ENCODE measurements around the gene VAPB.

DNA sequence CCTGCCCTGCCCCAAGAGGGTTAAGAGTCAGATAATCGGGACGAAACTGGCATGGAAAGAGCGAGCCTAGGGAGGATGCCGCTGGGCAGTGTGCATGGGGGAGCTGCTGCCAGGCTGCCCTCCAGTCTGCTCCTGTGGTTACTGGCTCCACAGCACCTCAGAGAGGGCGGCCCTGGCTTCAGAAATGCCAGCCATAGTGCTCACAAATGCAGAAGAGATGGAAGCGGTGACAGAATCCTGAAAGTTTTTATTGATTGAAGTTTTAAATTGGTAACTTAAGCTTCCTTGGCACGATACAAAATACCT, 57.9 kb downstream of the VAPB start:
- TF ChIP-seq ZFX (IDR thresholded peaks at IDR 0.05) (no peak), RAD21 (IDR thresholded peaks at IDR 0.05; ENCODE audit: low read depth) (no peak), JUND (IDR thresholded peaks at IDR 0.05) (no peak), POLR2A (IDR thresholded peaks at IDR 0.05; ENCODE audit: borderline replicate concordance, extremely low read depth, insufficient read depth, insufficient read length) (no peak), CTCF (IDR thresholded peaks at IDR 0.05 in 2 of 3, conservative IDR thresholded peaks at IDR 0.05 in 1 of 3; ENCODE audit: borderline replicate concordance in 1 of 3, insufficient read depth in 1 of 3, low read depth in 2 of 3, low read length in 2 of 3) (no peak), SP1 (IDR thresholded peaks at IDR 0.05; ENCODE audit: low read depth) (no peak), ZNF274 (IDR thresholded peaks at IDR 0.05; ENCODE audit: low read depth, low read length) (no peak), TCF7L2 (IDR thresholded peaks at IDR 0.05; ENCODE audit: borderline replicate concordance, extremely low read depth, insufficient read depth, insufficient read length) (no peak), SIN3A (IDR thresholded peaks at IDR 0.05; ENCODE audit: low read depth) (no peak), EZH2phosphoT487 (IDR thresholded peaks at IDR 0.05; ENCODE audit: borderline replicate concordance) (no peak), CEBPB (IDR thresholded peaks at IDR 0.05; ENCODE audit: low read depth) (no peak), REST (IDR thresholded peaks at IDR 0.05; ENCODE audit: low read depth) (no peak), YY1 (IDR thresholded peaks at IDR 0.05; ENCODE audit: extremely low read depth, insufficient replicate concordance, low read depth, low read length) (no peak)
- TF ChIP-seq, protein P1, sequence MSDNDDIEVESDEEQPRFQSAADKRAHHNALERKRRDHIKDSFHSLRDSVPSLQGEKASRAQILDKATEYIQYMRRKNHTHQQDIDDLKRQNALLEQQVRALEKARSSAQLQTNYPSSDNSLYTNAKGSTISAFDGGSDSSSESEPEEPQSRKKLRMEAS (IDR thresholded peaks at IDR 0.05): no peak
